Adrenal gland (tissue), 12 donors: ENCODE results near the gene ZDHHC16. TPM values are rescaled to one million over a fixed set of nuclear protein-coding genes. Genes with fewer than 3 reads are reported as not detected.
"Not testable (repeated sequence)": the region's sequence is repeated elsewhere in the genome, so short reads cannot be mapped to it uniquely, and the experiment has no call there.

Experiments used
- DNase-seq, 7 donors: peaks; one replicate each; pipeline ENCODE4 v3.0.0-alpha.2; 2019 to 2020
- H3K27ac ChIP-seq, 5 donors: fragments of 200-600 bp; sonication (generic) in 4 of 5; 1 replicate in 3 of 5; 2 replicates in 2 of 5; pipeline versions ENCODE4 v1.5.1 to v1.8.0; 2016 to 2020; ENCODE audit warnings: mild to moderate bottlenecking in 1 of 5
- H3K27me3 ChIP-seq: fragments of 200-600 bp; 2 replicates; pipeline ENCODE4 v1.8.0; 2021
- H3K36me3 ChIP-seq, 2 donors: fragments of 200-600 bp; replicated peaks in 1 of 2; 1 replicate in 1 of 2; 2 replicates in 1 of 2; pipeline versions ENCODE4 v1.5.1 to v1.8.0; 2018 to 2022
- H3K4me1 ChIP-seq, 2 donors: fragments of 200-600 bp; replicated peaks in 1 of 2; 1 replicate in 1 of 2; 2 replicates in 1 of 2; pipeline versions ENCODE4 v1.5.1 to v1.8.0; 2018 to 2021
- H3K4me3 ChIP-seq, 4 donors: fragments of 200-600 bp; sonication (generic) in 3 of 4; one replicate each; pipeline ENCODE4 v1.5.1; 2016 to 2018
- H3K9me3 ChIP-seq, 3 donors: fragments of 200-600 bp; sonication (generic) in 1 of 3; replicated peaks in 1 of 3; 1 replicate in 2 of 3; 2 replicates in 1 of 3; pipeline versions ENCODE4 v1.5.1 to v1.8.0; 2016 to 2021
- POLR2A ChIP-seq, 2 donors: fragments of 450-650 bp; IDR thresholded peaks; one replicate each; pipeline ENCODE4 v1.6.1; 2017; ENCODE audit warnings: antibody characterized with exemption in 2 of 2, mild to moderate bottlenecking in 2 of 2, moderate library complexity in 1 of 2
- WGBS, 4 donors: extraction: QIAGEN DNeasy Blood & Tissue Kit in 2 of 4; methylation state at CpG; one replicate each; pipeline versions ENCODE4 v1.1.5 to v1.1.7; 2013 to 2017; 5-methylcytosine and 5-hydroxymethylcytosine counted together
- intact Hi-C, 2 donors: fragments of 100-400 bp; cut with DNase I; formaldehyde crosslinking; loops; one replicate each; pipeline versions ENCODE4 v1.14.1 to v1.15.0; 2022 to 2023
- polyA plus RNA-seq, 3 donors: library from polyadenylated mRNA; stranded (reverse); fragments of 200-250 nt in 2 of 3; fragments of 350-450 nt in 1 of 3; fragmentation: Illumina TruSeq in 1 of 3; extraction: RNeasy Lipid Tissue Mini Kit (QIAGEN cat#74804) in 1 of 3; gene quantifications; one replicate each; pipeline ENCODE4 v1.2.3, GENCODE V29; 2013 to 2014
- total RNA-seq, 9 donors: library from RNA; depleted of rRNA in 4 of 9; stranded (reverse); fragments of >200 nt in 4 of 9; fragments of 120-200 nt in 1 of 9; fragmentation: NEBNext Ultra II Directional in 1 of 9; extraction: Animal tissue kit (Norgen Biotek cat#: 25700) in 1 of 9; gene quantifications; one replicate each; pipeline versions ENCODE4 v1.1.0 to v1.2.4, GENCODE V29; 2013 to 2023
- TF ChIP-seq, protein P1 (sequence below), 6 experiments: fragments of 450-650 bp in 4 of 6; fragments of 200-600 bp in 2 of 6; sonication (generic) in 1 of 6; IDR thresholded peaks; 1 replicate in 5 of 6; 2 replicates in 1 of 6; pipeline versions ENCODE4 v1.5.1 to v1.8.0; 2016 to 2021; ENCODE audit warnings: antibody characterized with exemption in 6 of 6, mild to moderate bottlenecking in 2 of 6, moderate library complexity in 1 of 6
- donor health status: healthy with polysubstance abuse.
- donor health status: Bipolar disorder and iron deficiency.
- donor health status: DM: yes; HTN: yes; CAD: no.
- donor health status: DM: no; HTN: no; CAD: no.
- donor health status: DM: no; HTN: no; CAD: no.
- donor health status: DM: yes; HTN: yes; CAD: no.

The ZDHHC16 gene
- total and polyA plus RNA-seq, 12 donors = 18.8 to 58.7 (median 27.8) TPM

- TF ChIP-seq, protein P1, sequence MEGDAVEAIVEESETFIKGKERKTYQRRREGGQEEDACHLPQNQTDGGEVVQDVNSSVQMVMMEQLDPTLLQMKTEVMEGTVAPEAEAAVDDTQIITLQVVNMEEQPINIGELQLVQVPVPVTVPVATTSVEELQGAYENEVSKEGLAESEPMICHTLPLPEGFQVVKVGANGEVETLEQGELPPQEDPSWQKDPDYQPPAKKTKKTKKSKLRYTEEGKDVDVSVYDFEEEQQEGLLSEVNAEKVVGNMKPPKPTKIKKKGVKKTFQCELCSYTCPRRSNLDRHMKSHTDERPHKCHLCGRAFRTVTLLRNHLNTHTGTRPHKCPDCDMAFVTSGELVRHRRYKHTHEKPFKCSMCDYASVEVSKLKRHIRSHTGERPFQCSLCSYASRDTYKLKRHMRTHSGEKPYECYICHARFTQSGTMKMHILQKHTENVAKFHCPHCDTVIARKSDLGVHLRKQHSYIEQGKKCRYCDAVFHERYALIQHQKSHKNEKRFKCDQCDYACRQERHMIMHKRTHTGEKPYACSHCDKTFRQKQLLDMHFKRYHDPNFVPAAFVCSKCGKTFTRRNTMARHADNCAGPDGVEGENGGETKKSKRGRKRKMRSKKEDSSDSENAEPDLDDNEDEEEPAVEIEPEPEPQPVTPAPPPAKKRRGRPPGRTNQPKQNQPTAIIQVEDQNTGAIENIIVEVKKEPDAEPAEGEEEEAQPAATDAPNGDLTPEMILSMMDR (IDR thresholded peaks at IDR 0.05) = no peak
- TF ChIP-seq POLR2A (IDR thresholded peaks at IDR 0.05) = no peak
- intact Hi-C loops = no loop called here
- H3K4me1 ChIP-seq = peaks cover 0 to 8% of the 10 kb centered on the region in 2 donors
- H3K9me3 ChIP-seq = no peaks in the 10 kb centered on the region
- no peak overlapping the region for H3K4me3 ChIP-seq
- H3K36me3 ChIP-seq = peaks cover 0 to 93% of the 10 kb centered on the region in 2 donors
- WGBS, 4 donors = 78 to 100% (median 83%) methylated on average over 4 to 7 of the region's 7 CpGs
- DNase-seq = no peak
- peak overlapping the region in 2 of 5 donors; percentile 29 to 47 for H3K27ac ChIP-seq
- H3K27me3 ChIP-seq = no peaks in the 10 kb centered on the region
These were observed 20.0 kb downstream of the ZDHHC16 start for GRCh38 chr10:97465982-97466381.

DNA sequence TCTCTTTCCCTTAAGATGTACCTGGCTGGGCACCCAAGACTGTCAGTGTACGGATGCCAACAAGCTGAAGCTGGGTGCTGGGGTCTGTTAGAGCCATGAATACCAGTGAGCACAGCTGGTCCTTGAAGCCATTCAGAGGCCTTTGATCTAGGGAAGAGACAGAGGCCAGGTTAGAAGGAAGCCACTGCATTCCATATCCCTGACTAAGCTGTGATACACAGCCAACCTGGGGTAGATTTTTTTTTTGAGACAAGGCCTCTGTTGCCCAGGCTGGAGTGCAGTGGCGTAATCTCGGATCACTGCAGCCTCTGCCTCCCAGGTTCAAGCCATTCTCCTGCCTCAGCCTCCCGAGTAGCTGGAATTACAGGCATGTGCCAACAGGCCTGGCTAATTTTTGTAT, 20.8 kb downstream of the ZDHHC16 start:
- H3K27ac ChIP-seq = peak overlapping the region in 2 of 5 donors; percentile 29 to 47
- intact Hi-C loops = no loop called here
- peak in 5 of 7 donors; percentile 16 to 54 (median 47) for DNase-seq
- H3K27me3 ChIP-seq = no peaks in the 10 kb centered on the region
- TF ChIP-seq POLR2A (IDR thresholded peaks at IDR 0.05) = no peak
- TF ChIP-seq, protein P1 (IDR thresholded peaks at IDR 0.05) = no peak
- 43 to 71% (median 64%) methylated on average over 2 to 4 of the region's 4 CpGs for WGBS, 4 donors
- peaks cover 0 to 93% of the 10 kb centered on the region in 2 donors for H3K36me3 ChIP-seq
- no peak overlapping the region for H3K4me3 ChIP-seq
- no peaks in the 10 kb centered on the region for H3K9me3 ChIP-seq
- peaks cover 0 to 8% of the 10 kb centered on the region in 2 donors for H3K4me1 ChIP-seq

- no peak for TF ChIP-seq POLR2A (IDR thresholded peaks at IDR 0.05)
- TF ChIP-seq, protein P1 (IDR thresholded peaks at IDR 0.05) = no peak
- WGBS, 4 donors = 80 to 96% (median 81%) methylated on average over 2 to 3 of the region's 3 CpGs
- Histone ChIP-seq H3K9me3 (no peaks in the 10 kb centered on the region), H3K27ac (peak overlapping the region in 1 of 5 donors; percentile 31), H3K36me3 (peaks cover 0 to 92% of the 10 kb centered on the region in 2 donors), H3K4me1 (peaks cover 0 to 8% of the 10 kb centered on the region in 2 donors), H3K27me3 (no peaks in the 10 kb centered on the region), H3K4me3 (no peak overlapping the region)
- DNase-seq = peak in 1 of 7 donors; percentile 48
- intact Hi-C loops = no loop called here
These were observed 22.2 kb downstream of the ZDHHC16 start for GRCh38 chr10:97468162-97468561.

- H3K4me1 ChIP-seq, intact Hi-C loops, H3K9me3 ChIP-seq, H3K4me3 ChIP-seq, H3K27ac ChIP-seq, H3K27me3 ChIP-seq: not testable (repeated sequence)
- peaks cover 0 to 92% of the 10 kb centered on the region in 2 donors for H3K36me3 ChIP-seq
- DNase-seq = peak in 1 of 7 donors; percentile 33
- 94 to 97% (median 95%) methylated on average over 7 to 12 of the region's 12 CpGs for WGBS, 4 donors
These were observed 22.8 kb downstream of the ZDHHC16 start for GRCh38 chr10:97468781-97469180.

DNA sequence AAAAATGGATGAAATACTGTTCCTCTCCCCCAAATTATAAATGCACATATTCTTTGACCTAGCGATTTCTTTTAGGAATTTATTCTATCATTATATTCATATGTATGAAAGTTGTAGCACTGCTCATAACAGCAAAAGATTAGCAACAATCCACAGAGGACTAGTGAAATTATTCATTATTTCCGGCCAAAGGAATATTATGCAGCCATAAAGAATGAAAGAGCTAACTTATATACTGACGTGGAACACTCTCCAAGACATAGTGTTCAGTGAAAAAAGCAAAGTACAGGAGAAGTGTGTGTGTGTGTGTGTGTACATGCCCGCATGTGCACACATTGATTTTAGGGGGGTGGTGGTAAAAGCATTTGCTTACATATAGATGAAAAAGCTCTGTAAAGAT, 28.9 kb downstream of the ZDHHC16 start:
- no peak overlapping the region for H3K4me3 ChIP-seq
- DNase-seq = no peak
- no peaks in the 10 kb centered on the region for H3K27me3 ChIP-seq
- H3K4me1 ChIP-seq = peaks cover 12 to 17% of the 10 kb centered on the region in 2 donors
- H3K27ac ChIP-seq = no peak overlapping the region
- intact Hi-C loops = no loop called here
- no peaks in the 10 kb centered on the region for H3K9me3 ChIP-seq
- 95 to 98% (median 97%) methylated on average over 4 of the region's 4 CpGs for WGBS, 4 donors
- H3K36me3 ChIP-seq = peaks cover 0 to 95% of the 10 kb centered on the region in 2 donors
- TF ChIP-seq, protein P1 (IDR thresholded peaks at IDR 0.05) = no peak
- no peak for TF ChIP-seq POLR2A (IDR thresholded peaks at IDR 0.05)
